Tibial artery (tissue), 4 donors: Measurements from ENCODE around the gene MCUB.
"Not testable (repeated sequence)": the region's sequence is repeated elsewhere in the genome, so short reads cannot be mapped to it uniquely, and the experiment has no call there.

Experiments
- DNase-seq, 2 donors: peaks; one replicate each; pipeline ENCODE4 v3.0.0-alpha.2; 2019
- H3K27ac ChIP-seq, 2 donors: fragments of 200-600 bp; sonication (generic) in 1 of 2; 1 replicate in 1 of 2; 2 replicates in 1 of 2; pipeline ENCODE4 v1.5.1; 2018 to 2019; ENCODE audit warnings: mild to moderate bottlenecking in 1 of 2
- H3K27me3 ChIP-seq, 2 donors: fragments of 200-600 bp; sonication (generic) in 1 of 2; one replicate each; pipeline versions ENCODE4 v1.5.1 to v1.6.0; 2016 to 2019
- H3K36me3 ChIP-seq, 3 donors: fragments of 200-600 bp; sonication (generic) in 2 of 3; one replicate each; pipeline ENCODE4 v1.5.1; 2016 to 2019; ENCODE audit warnings: mild to moderate bottlenecking in 2 of 3
- H3K4me1 ChIP-seq, 4 donors: fragments of 200-600 bp; sonication (generic) in 2 of 4; 1 replicate in 3 of 4; 2 replicates in 1 of 4; pipeline ENCODE4 v1.5.1; 2016 to 2019
- H3K4me3 ChIP-seq, 2 donors: fragments of 200-600 bp; sonication (generic) in 1 of 2; 1 replicate in 1 of 2; 2 replicates in 1 of 2; pipeline ENCODE4 v1.5.1; 2018 to 2019; ENCODE audit warnings: mild to moderate bottlenecking in 2 of 2
- H3K9me3 ChIP-seq, 3 donors: fragments of 200-600 bp; sonication (generic) in 1 of 3; one replicate each; pipeline ENCODE4 v1.5.1; 2016 to 2019
- intact Hi-C: fragments of 100-400 bp; cut with DNase I; formaldehyde crosslinking; loops from one replicate; pipeline ENCODE4 v1.15.0; 2023; ENCODE audit warnings: low total_unique reads
- TF ChIP-seq, protein P1 (sequence below), 2 experiments: fragments of 200-600 bp in 1 of 2; fragments of 450-650 bp in 1 of 2; IDR thresholded peaks; one replicate each; pipeline ENCODE4 v1.5.1; 2017 to 2019; ENCODE audit warnings: antibody characterized with exemption in 2 of 2, mild to moderate bottlenecking in 1 of 2, moderate library complexity in 1 of 2

Gene MCUB

GRCh38 chr4:109559983-109560686, at the start of gene MCUB:
Gene MCUB (plus strand): TSS chr4:109560246. CDS start chr4:109560338, 92 bp downstream.
- Histone ChIP-seq H3K36me3 (no peaks in the 10 kb centered on the region), H3K4me1 (peaks cover 0 to 13% (median 9%) of the 10 kb centered on the region in 4 donors), H3K9me3 (no peaks in the 10 kb centered on the region), H3K27ac (peak within 1 kb of the TSS; percentile 73 to 75), H3K4me3 (peak within 1 kb of the TSS; percentile 59 to 68), H3K27me3 (no peaks in the 10 kb centered on the region)
- TF ChIP-seq, protein P1, sequence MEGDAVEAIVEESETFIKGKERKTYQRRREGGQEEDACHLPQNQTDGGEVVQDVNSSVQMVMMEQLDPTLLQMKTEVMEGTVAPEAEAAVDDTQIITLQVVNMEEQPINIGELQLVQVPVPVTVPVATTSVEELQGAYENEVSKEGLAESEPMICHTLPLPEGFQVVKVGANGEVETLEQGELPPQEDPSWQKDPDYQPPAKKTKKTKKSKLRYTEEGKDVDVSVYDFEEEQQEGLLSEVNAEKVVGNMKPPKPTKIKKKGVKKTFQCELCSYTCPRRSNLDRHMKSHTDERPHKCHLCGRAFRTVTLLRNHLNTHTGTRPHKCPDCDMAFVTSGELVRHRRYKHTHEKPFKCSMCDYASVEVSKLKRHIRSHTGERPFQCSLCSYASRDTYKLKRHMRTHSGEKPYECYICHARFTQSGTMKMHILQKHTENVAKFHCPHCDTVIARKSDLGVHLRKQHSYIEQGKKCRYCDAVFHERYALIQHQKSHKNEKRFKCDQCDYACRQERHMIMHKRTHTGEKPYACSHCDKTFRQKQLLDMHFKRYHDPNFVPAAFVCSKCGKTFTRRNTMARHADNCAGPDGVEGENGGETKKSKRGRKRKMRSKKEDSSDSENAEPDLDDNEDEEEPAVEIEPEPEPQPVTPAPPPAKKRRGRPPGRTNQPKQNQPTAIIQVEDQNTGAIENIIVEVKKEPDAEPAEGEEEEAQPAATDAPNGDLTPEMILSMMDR (IDR thresholded peaks at IDR 0.05) = no peak
- intact Hi-C loops = loop anchor here (10.0 kb wide), 1 partner anchor 125 kb away; the partner anchor contains the start of gene SEC24B
- peak; percentile 85 to 88 for DNase-seq

DNA sequence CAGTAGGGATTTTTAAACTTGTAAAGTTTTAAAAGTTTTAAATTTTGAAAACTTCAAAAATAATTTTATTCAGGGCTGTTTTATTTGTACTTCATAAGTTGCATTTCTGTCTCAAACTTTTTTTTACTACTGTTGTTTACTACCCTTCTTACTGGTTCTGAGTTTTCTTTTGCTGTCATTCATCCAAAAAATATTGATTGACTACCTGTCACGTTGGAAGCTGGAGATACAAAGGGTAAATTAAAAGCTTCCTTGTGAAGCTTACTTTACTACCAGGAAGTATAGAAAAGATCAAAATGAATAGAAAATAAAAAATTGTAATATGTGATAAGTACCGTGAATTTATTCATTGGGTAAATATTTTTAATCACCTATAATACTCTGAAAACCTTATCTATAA, 49.4 kb upstream of the MCUB start:
- Histone ChIP-seq H3K27ac (no peak overlapping the region), H3K9me3 (no peaks in the 10 kb centered on the region), H3K4me3 (no peak overlapping the region), H3K27me3 (no peaks in the 10 kb centered on the region), H3K36me3 (peaks cover 33 to 81% (median 54%) of the 10 kb centered on the region in 3 donors), H3K4me1 (no peaks in the 10 kb centered on the region)
- intact Hi-C loops = no loop called here
- TF ChIP-seq, protein P1 (IDR thresholded peaks at IDR 0.05) = no peak
- no peak for DNase-seq

DNA sequence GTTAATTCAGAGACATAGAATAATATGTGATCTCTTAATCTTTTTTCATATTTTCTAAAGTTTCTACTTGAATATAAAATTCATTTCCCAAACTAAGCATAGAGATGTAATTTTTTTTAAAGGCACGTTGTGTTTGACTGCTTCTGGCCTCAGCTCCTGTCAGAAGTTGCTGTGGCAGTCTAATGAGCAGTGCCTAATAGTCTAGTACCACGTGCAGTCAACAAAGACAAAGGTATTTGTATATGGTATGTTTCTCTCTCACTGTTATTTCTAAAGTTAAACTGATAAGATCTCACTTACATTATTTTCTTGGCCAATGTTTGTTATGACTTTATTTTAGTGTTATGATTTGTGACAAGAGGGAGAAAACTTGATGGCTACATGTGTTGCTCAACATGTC, 48.6 kb upstream of the MCUB start:
- no peak overlapping the region for H3K4me3 ChIP-seq
- H3K9me3 ChIP-seq = no peaks in the 10 kb centered on the region
- no peak overlapping the region for H3K27ac ChIP-seq
- H3K27me3 ChIP-seq = no peaks in the 10 kb centered on the region
- TF ChIP-seq, protein P1 (IDR thresholded peaks at IDR 0.05) = no peak
- intact Hi-C loops = no loop called here
- H3K36me3 ChIP-seq = peaks cover 33 to 82% (median 52%) of the 10 kb centered on the region in 3 donors
- no peak for DNase-seq
- no peaks in the 10 kb centered on the region for H3K4me1 ChIP-seq

- DNase-seq, H3K4me1 ChIP-seq, H3K4me3 ChIP-seq, H3K27ac ChIP-seq, H3K9me3 ChIP-seq, H3K27me3 ChIP-seq, intact Hi-C loops: not testable (repeated sequence)
- peaks cover 25 to 83% (median 57%) of the 10 kb centered on the region in 3 donors for H3K36me3 ChIP-seq
Measured at GRCh38 chr4:109513368-109513767, 46.7 kb upstream of the MCUB start.

- intact Hi-C loops = no loop called here
- Histone ChIP-seq H3K4me3 (no peak overlapping the region), H3K36me3 (peaks cover 72 to 93% (median 90%) of the 10 kb centered on the region in 3 donors), H3K9me3 (no peaks in the 10 kb centered on the region), H3K27me3 (no peaks in the 10 kb centered on the region), H3K27ac (no peak overlapping the region), H3K4me1 (no peaks in the 10 kb centered on the region)
- no peak for DNase-seq
- TF ChIP-seq, protein P1 (IDR thresholded peaks at IDR 0.05) = no peak
Measured at GRCh38 chr4:109532182-109532581, 27.9 kb upstream of the MCUB start.

- H3K27me3 ChIP-seq = no peaks in the 10 kb centered on the region
- no peak overlapping the region for H3K4me3 ChIP-seq
- intact Hi-C loops = no loop called here
- TF ChIP-seq, protein P1 (IDR thresholded peaks at IDR 0.05) = no peak
- DNase-seq = no peak
- no peak overlapping the region for H3K27ac ChIP-seq
- no peaks in the 10 kb centered on the region for H3K9me3 ChIP-seq
- peaks cover 17 to 50% (median 28%) of the 10 kb centered on the region in 3 donors for H3K36me3 ChIP-seq
- H3K4me1 ChIP-seq = no peaks in the 10 kb centered on the region
Measured at GRCh38 chr4:109545401-109545800, 14.6 kb upstream of the MCUB start.
